ENCODE results near the gene TRIM28.

The TRIM28 gene

GRCh38 chr19:58544591-58545285 is 874 bp downstream of the TRIM28 start:
- TF ChIP-seq ZBTB7A (IDR thresholded peaks at IDR 0.05; ENCODE audit: low read depth), result no peak
- TF ChIP-seq YY1 (IDR thresholded peaks at IDR 0.05; ENCODE audit: low read depth), result peak; percentile 80

GRCh38 chr19:58545286-58546018 is 1.6 kb downstream of the TRIM28 start:
- no peak for TF ChIP-seq MAX (IDR thresholded peaks at IDR 0.05)
- TF ChIP-seq TEAD4 (IDR thresholded peaks at IDR 0.05), result no peak
- TF ChIP-seq TCF12 (IDR thresholded peaks at IDR 0.05; ENCODE audit: low read depth), result no peak
- TF ChIP-seq CEBPB (IDR thresholded peaks at IDR 0.05), result no peak
- TF ChIP-seq REST (IDR thresholded peaks at IDR 0.05; ENCODE audit: low read depth), result no peak
- TF ChIP-seq ZBTB7A (IDR thresholded peaks at IDR 0.05; ENCODE audit: low read depth), result no peak
- TF ChIP-seq EP300 (IDR thresholded peaks at IDR 0.05; ENCODE audit: borderline replicate concordance), result no peak
- TF ChIP-seq RAD21 (IDR thresholded peaks at IDR 0.05; ENCODE audit: low read depth), result no peak
- TF ChIP-seq CREB1 (IDR thresholded peaks at IDR 0.05; ENCODE audit: low read depth), result no peak
- no peak for TF ChIP-seq EGR1 (IDR thresholded peaks at IDR 0.05)

- TF ChIP-seq NFIC (IDR thresholded peaks at IDR 0.05), result no peak
- no peak for TF ChIP-seq CREB1 (IDR thresholded peaks at IDR 0.05; ENCODE audit: low read depth)
- no peak for TF ChIP-seq FOXM1 (IDR thresholded peaks at IDR 0.05; ENCODE audit: borderline replicate concordance, low read depth)
- no peak for TF ChIP-seq EGR1 (IDR thresholded peaks at IDR 0.05)
- no peak for TF ChIP-seq ZBTB7A (IDR thresholded peaks at IDR 0.05; ENCODE audit: low read depth)
Observed at GRCh38 chr19:58546019-58546530, 2.2 kb downstream of the TRIM28 start.

GRCh38 chr19:58547323-58548312 is 3.8 kb downstream of the TRIM28 start:
- no peak for TF ChIP-seq ZBTB7A (IDR thresholded peaks at IDR 0.05; ENCODE audit: low read depth)
- no peak for TF ChIP-seq EGR1 (IDR thresholded peaks at IDR 0.05)
- no peak for TF ChIP-seq MAX (IDR thresholded peaks at IDR 0.05)
- TF ChIP-seq FOXM1 (IDR thresholded peaks at IDR 0.05; ENCODE audit: borderline replicate concordance, low read depth), result no peak
- TF ChIP-seq EP300 (IDR thresholded peaks at IDR 0.05; ENCODE audit: borderline replicate concordance), result no peak
- TF ChIP-seq REST (IDR thresholded peaks at IDR 0.05; ENCODE audit: low read depth), result no peak
- TF ChIP-seq NFIC (IDR thresholded peaks at IDR 0.05), result no peak
- no peak for TF ChIP-seq TEAD4 (IDR thresholded peaks at IDR 0.05)
- TF ChIP-seq RAD21 (IDR thresholded peaks at IDR 0.05; ENCODE audit: low read depth), result no peak
- no peak for TF ChIP-seq CREB1 (IDR thresholded peaks at IDR 0.05; ENCODE audit: low read depth)
- no peak for TF ChIP-seq TAF1 (IDR thresholded peaks at IDR 0.05; ENCODE audit: low read depth)
- TF ChIP-seq YY1 (IDR thresholded peaks at IDR 0.05; ENCODE audit: low read depth), result no peak
- no peak for TF ChIP-seq CEBPB (IDR thresholded peaks at IDR 0.05)
- no peak for TF ChIP-seq USF1 (IDR thresholded peaks at IDR 0.05)
- no peak for TF ChIP-seq TCF12 (IDR thresholded peaks at IDR 0.05; ENCODE audit: low read depth)

GRCh38 chr19:58548859-58549663 is 5.2 kb downstream of the TRIM28 start:
- no peak for TF ChIP-seq FOXM1 (IDR thresholded peaks at IDR 0.05; ENCODE audit: borderline replicate concordance, low read depth)
- TF ChIP-seq EP300 (IDR thresholded peaks at IDR 0.05; ENCODE audit: borderline replicate concordance), result no peak
- no peak for TF ChIP-seq REST (IDR thresholded peaks at IDR 0.05; ENCODE audit: low read depth)
- no peak for TF ChIP-seq MAX (IDR thresholded peaks at IDR 0.05)
- TF ChIP-seq YY1 (IDR thresholded peaks at IDR 0.05; ENCODE audit: low read depth), result no peak
- no peak for TF ChIP-seq USF1 (IDR thresholded peaks at IDR 0.05)
- TF ChIP-seq EGR1 (IDR thresholded peaks at IDR 0.05), result no peak
- no peak for TF ChIP-seq TEAD4 (IDR thresholded peaks at IDR 0.05)
- TF ChIP-seq TAF1 (IDR thresholded peaks at IDR 0.05; ENCODE audit: low read depth), result no peak
- no peak for TF ChIP-seq TCF12 (IDR thresholded peaks at IDR 0.05; ENCODE audit: low read depth)
- no peak for TF ChIP-seq ZBTB7A (IDR thresholded peaks at IDR 0.05; ENCODE audit: low read depth)
- no peak for TF ChIP-seq CREB1 (IDR thresholded peaks at IDR 0.05; ENCODE audit: low read depth)
- no peak for TF ChIP-seq NFIC (IDR thresholded peaks at IDR 0.05)
- TF ChIP-seq CEBPB (IDR thresholded peaks at IDR 0.05), result no peak
- no peak for TF ChIP-seq RAD21 (IDR thresholded peaks at IDR 0.05; ENCODE audit: low read depth)
